Endothelial cell of umbilical vein (primary cell): ENCODE data around the gene LTBP1. TPM values are rescaled to one million over a fixed set of nuclear protein-coding genes. Genes with fewer than 3 reads are reported as not detected.

Experiments used
- BruUV-seq: library from RNA; stranded (reverse); fragments of 400-500 nt; replicated peaks from 2 replicates; lab custom pipeline; 2021; lab: Mats Ljungman, UMichigan
- CTCF ChIA-PET: fragments of 300-600, 350-600 bp; sonication (Branson Sonifier 250); formaldehyde crosslinking; loops from one replicate; lab custom pipeline; 2021; ENCODE audit warnings: antibody characterized with exemption, inconsistent platforms; lab: Charles Lee
- POLR2A ChIA-PET: fragments of 300-600, 350-600 bp; sonication (Branson Sonifier 250); formaldehyde crosslinking; loops from one replicate; lab custom pipeline; 2021; ENCODE audit warnings: antibody characterized with exemption, inconsistent platforms; lab: Charles Lee
- DNase-seq: peaks from one replicate; pipeline ENCODE4 v3.0.0-alpha.2; 2011; ENCODE audit warnings: low read depth, low spot score
- FAIRE-seq: peaks from 2 replicates; lab custom pipeline; 2011; peaks lifted over from hg19 to GRCh38; lab: Jason Lieb, UNC
- H2AFZ ChIP-seq: 2 replicates; pipeline ENCODE4 v1.6.0; 2012; ENCODE audit warnings: low read depth, low read length, control low read depth, inconsistent platforms
- H3K27ac ChIP-seq: 2 replicates; pipeline ENCODE4 v1.5.1; 2011; ENCODE audit warnings: low read depth, mild to moderate bottlenecking, control low read depth, low read length, moderate library complexity; ENCODE audit not compliant: insufficient read depth
- H3K27me3 ChIP-seq, 2 experiments: 2 replicates each; pipeline versions ENCODE4 v1.6.0 to v1.6.1; 2011; ENCODE audit warnings: low read length in 2 of 2, mixed read lengths in 1 of 2; ENCODE audit not compliant: control insufficient read depth in 2 of 2, insufficient read depth in 2 of 2
- H3K36me3 ChIP-seq, 2 experiments: 2 replicates in 1 of 2; 3 replicates in 1 of 2; pipeline ENCODE4 v1.5.1; 2011; ENCODE audit warnings: low read length in 2 of 2, mild to moderate bottlenecking in 1 of 2, moderate library complexity in 1 of 2; ENCODE audit not compliant: control insufficient read depth in 2 of 2, insufficient read depth in 2 of 2; ENCODE audit errors: extremely low read depth in 1 of 2
- H3K4me1 ChIP-seq: 3 replicates; pipeline ENCODE4 v1.5.1; 2011; ENCODE audit warnings: mild to moderate bottlenecking, low read length; ENCODE audit not compliant: control insufficient read depth, insufficient read depth; ENCODE audit errors: extremely low read depth
- H3K4me2 ChIP-seq: 2 replicates; pipeline ENCODE4 v1.6.1; 2011; ENCODE audit warnings: low read length, control low read depth, mixed read lengths; ENCODE audit not compliant: insufficient read depth
- H3K4me3 ChIP-seq, 3 experiments: fragments of 200-600 bp in 1 of 3; sonication (generic), shearing (Covaris generic) in 1 of 3; replicated peaks in 1 of 3; 2 replicates each; pipeline ENCODE4 v1.5.1; 2011 to 2016; ENCODE audit warnings: control low read depth in 3 of 3, low read length in 3 of 3, mild to moderate bottlenecking in 2 of 3, inconsistent platforms in 1 of 3, low read depth in 1 of 3, moderate library complexity in 1 of 3; ENCODE audit not compliant: insufficient read depth in 1 of 3
- H3K79me2 ChIP-seq: 2 replicates; pipeline ENCODE4 v1.6.0; 2012; ENCODE audit warnings: low read length, inconsistent platforms; ENCODE audit not compliant: control insufficient read depth, insufficient read depth
- H3K9ac ChIP-seq: replicated peaks from 2 replicates; pipeline ENCODE3; 2011; ENCODE audit warnings: low read length, control low read depth; ENCODE audit not compliant: insufficient read depth; ENCODE audit errors: extremely low read depth
- H3K9me1 ChIP-seq: replicated peaks from 3 replicates; pipeline ENCODE4 v1.6.0; 2011; ENCODE audit warnings: mild to moderate bottlenecking, low read length; ENCODE audit not compliant: control insufficient read depth, insufficient read depth; ENCODE audit errors: extremely low read depth
- H3K9me3 ChIP-seq: replicated peaks from 2 replicates; pipeline ENCODE4 v1.5.1; 2012; ENCODE audit warnings: low read length, inconsistent platforms; ENCODE audit not compliant: control insufficient read depth, insufficient read depth
- H4K20me1 ChIP-seq: replicated peaks from 2 replicates; pipeline ENCODE3; 2011; ENCODE audit warnings: mild to moderate bottlenecking, low read length; ENCODE audit not compliant: control insufficient read depth, insufficient read depth; ENCODE audit errors: extremely low read depth
- EZH2 ChIP-seq: IDR thresholded peaks from 2 replicates; pipeline ENCODE4 v1.6.1; 2012; ENCODE audit warnings: borderline replicate concordance, low read depth, mild to moderate bottlenecking, moderate library complexity, low read length, inconsistent platforms; ENCODE audit not compliant: severe bottlenecking
- FOS ChIP-seq: IDR thresholded peaks from 2 replicates; pipeline ENCODE4 v1.6.1; 2011; ENCODE audit warnings: mild to moderate bottlenecking, low read length, moderate library complexity, borderline replicate concordance; ENCODE audit not compliant: insufficient read depth
- GATA2 ChIP-seq: IDR thresholded peaks from 2 replicates; pipeline ENCODE4 v1.7.0; 2011; ENCODE audit warnings: low read depth, mild to moderate bottlenecking, moderate library complexity, mixed read lengths, low read length; ENCODE audit not compliant: insufficient read length, insufficient read depth
- JUN ChIP-seq: IDR thresholded peaks from 2 replicates; pipeline ENCODE4 v1.6.1; 2011; ENCODE audit warnings: borderline replicate concordance, low read depth; ENCODE audit not compliant: insufficient read length, insufficient read depth
- MYC ChIP-seq: IDR thresholded peaks from one replicate; pipeline ENCODE4 v1.6.1; 2011; ENCODE audit warnings: mild to moderate bottlenecking, low read depth, low read length
- POLR2A ChIP-seq: IDR thresholded peaks from 2 replicates; pipeline ENCODE4 v1.6.1; 2012; ENCODE audit warnings: low read depth, mild to moderate bottlenecking, control low read depth, low read length
- POLR2AphosphoS5 ChIP-seq: IDR thresholded peaks from 2 replicates; pipeline ENCODE4 v1.6.1; 2012; ENCODE audit warnings: low read depth, mild to moderate bottlenecking, control low read depth, low read length, moderate library complexity; ENCODE audit not compliant: insufficient read depth
- dilution Hi-C: fragments of 300-500 bp; cut with MboI; formaldehyde crosslinking; loops from one replicate; pipeline ENCODE4 v1.15.0; 2019; ENCODE audit warnings: low sequenced_read_pairs; ENCODE audit not compliant: extremely low pct_ligation_motif_present
- intact Hi-C: fragments of 100-400 bp; cut with micrococcal nuclease; formaldehyde crosslinking; loops from one replicate; pipeline ENCODE4 v1.10.0; 2022
- polyA plus RNA-seq, 4 experiments: library from polyadenylated mRNA; depleted of rRNA in 3 of 4; stranded (reverse) in 3 of 4; unstranded in 1 of 4; fragments of >200 nt; gene quantifications; 2 replicates each; pipeline versions ENCODE4 v1.2.1 to v1.2.3, GENCODE V29; 2011 to 2012; ENCODE audit warnings: missing spikeins in 1 of 4
- total RNA-seq: library from RNA; stranded (reverse); gene quantifications from 2 replicates; pipeline ENCODE4 v1.2.3, GENCODE V29; 2021
- TF ChIP-seq, protein P1 (sequence below): IDR thresholded peaks from 2 replicates; pipeline ENCODE4 v1.6.1; 2011; ENCODE audit not compliant: insufficient read depth, insufficient read length
- TF ChIP-seq, protein P2 (sequence below), 2 donors: IDR thresholded peaks; 1 replicate in 1 of 2; 2 replicates in 1 of 2; pipeline ENCODE4 v1.5.1; 2011; ENCODE audit warnings: low read length in 2 of 2, mild to moderate bottlenecking in 2 of 2, moderate library complexity in 2 of 2, control low read depth in 1 of 2, inconsistent platforms in 1 of 2, low read depth in 1 of 2; ENCODE audit not compliant: insufficient read depth in 1 of 2; ENCODE audit errors: extremely low read depth in 1 of 2

The LTBP1 gene
- total and polyA plus RNA-seq, 2 donors (not counting 3 experiments of a cell fraction or from before 2014, with no cell fraction given): 57.4 to 68.2 TPM

DNA sequence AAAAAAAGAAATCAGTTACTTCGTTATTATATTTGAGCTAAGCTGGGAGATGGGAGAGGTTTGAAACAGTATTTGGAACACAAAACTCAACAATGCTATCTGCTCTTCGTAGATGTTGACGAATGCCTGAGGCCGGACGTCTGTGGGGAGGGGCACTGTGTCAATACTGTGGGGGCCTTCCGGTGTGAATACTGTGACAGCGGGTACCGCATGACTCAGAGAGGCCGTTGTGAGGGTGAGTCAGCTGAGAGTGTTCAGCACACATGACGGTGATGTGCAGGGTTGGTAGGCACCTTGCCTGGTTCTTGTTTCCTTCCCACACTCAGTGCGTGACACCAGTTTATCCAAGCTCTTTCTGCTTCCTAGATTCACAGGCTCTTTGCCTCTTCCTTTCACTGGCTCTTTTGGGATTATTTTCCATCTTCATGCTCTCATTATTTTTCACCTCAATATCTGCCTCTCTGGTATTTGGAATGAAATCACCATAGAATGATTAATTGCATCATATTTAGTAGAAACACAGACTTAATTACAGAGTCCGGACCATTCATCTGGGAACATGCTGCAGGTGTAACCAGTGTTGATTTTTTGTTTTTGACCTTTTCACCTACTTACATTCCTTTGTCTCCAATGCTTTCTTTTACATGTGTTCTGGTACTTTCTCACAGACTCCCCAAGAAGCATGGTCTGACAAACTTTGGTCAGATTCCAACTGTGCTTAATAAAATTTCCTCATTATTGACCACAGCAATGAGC lies 329.1 kb downstream of the LTBP1 start:
- dilution Hi-C loops: no loop called here
- intact Hi-C loops: loop anchor here (1.0 to 10.0 kb wide), 3 partner anchors 15 to 721 kb away; no protein-coding TSS in a partner anchor
- TF ChIP-seq GATA2 (no peak), POLR2AphosphoS5 (peak; percentile 85), POLR2A (no peak), EZH2 (no peak), MYC (peak; percentile 75), JUN (peak; percentile 96), FOS (peak; percentile 70)
- TF ChIP-seq, protein P1, sequence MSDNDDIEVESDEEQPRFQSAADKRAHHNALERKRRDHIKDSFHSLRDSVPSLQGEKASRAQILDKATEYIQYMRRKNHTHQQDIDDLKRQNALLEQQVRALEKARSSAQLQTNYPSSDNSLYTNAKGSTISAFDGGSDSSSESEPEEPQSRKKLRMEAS: peak; percentile 25
- TF ChIP-seq, protein P2, sequence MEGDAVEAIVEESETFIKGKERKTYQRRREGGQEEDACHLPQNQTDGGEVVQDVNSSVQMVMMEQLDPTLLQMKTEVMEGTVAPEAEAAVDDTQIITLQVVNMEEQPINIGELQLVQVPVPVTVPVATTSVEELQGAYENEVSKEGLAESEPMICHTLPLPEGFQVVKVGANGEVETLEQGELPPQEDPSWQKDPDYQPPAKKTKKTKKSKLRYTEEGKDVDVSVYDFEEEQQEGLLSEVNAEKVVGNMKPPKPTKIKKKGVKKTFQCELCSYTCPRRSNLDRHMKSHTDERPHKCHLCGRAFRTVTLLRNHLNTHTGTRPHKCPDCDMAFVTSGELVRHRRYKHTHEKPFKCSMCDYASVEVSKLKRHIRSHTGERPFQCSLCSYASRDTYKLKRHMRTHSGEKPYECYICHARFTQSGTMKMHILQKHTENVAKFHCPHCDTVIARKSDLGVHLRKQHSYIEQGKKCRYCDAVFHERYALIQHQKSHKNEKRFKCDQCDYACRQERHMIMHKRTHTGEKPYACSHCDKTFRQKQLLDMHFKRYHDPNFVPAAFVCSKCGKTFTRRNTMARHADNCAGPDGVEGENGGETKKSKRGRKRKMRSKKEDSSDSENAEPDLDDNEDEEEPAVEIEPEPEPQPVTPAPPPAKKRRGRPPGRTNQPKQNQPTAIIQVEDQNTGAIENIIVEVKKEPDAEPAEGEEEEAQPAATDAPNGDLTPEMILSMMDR (IDR thresholded peaks at IDR 0.05; ENCODE audit: extremely low read depth in 1 of 2, insufficient read depth in 1 of 2, low read depth in 1 of 2, low read length in 2 of 2): no peak
- H3K27me3 ChIP-seq: no peaks in the 10 kb centered on the region
- H3K9me3 ChIP-seq: no peaks in the 10 kb centered on the region
- H3K4me2 ChIP-seq: no peak overlapping the region
- DNase-seq: peak; percentile 80
- H3K79me2 ChIP-seq: no peaks in the 10 kb centered on the region
- H3K9ac ChIP-seq: peak overlapping the region; percentile 40
- ChIA-PET CTCF (interaction anchor here (0.7 to 1.7 kb wide), 11 partner anchors 16 to 307 kb away, joined by 3 to 7 read pairs (median 4); no protein-coding TSS in a partner anchor), POLR2A (no interaction called here)
- TSS peak; percentile 92 for BruUV-seq
- H3K9me1 ChIP-seq: no peaks in the 10 kb centered on the region
- H3K4me1 ChIP-seq: peaks cover 6% of the 10 kb centered on the region
- peak overlapping the region; percentile 84 for H3K27ac ChIP-seq
- no peak overlapping the region for H2AFZ ChIP-seq
- no peaks in the 10 kb centered on the region for H4K20me1 ChIP-seq
- peak; percentile 96 for FAIRE-seq
- H3K36me3 ChIP-seq: peaks cover under 1 to 2% of the 10 kb centered on the region in 2 experiments
- H3K4me3 ChIP-seq: no peak overlapping the region
